GM12892 (cell line): ENCODE data around the gene GEMIN7.
"Not testable (repeated sequence)": the region's sequence is repeated elsewhere in the genome, so short reads cannot be mapped to it uniquely, and the experiment has no call there.

Experiments used
- POLR2A ChIP-seq: IDR thresholded peaks from 2 replicates; pipeline ENCODE4 v1.6.1; 2011; ENCODE audit warnings: low read depth, low read length, control low read depth
- POLR2AphosphoS5 ChIP-seq: IDR thresholded peaks from 2 replicates; pipeline ENCODE4 v1.6.1; 2011; ENCODE audit warnings: low read depth, low read length, control low read depth

GRCh38 chr19:45118591-45119355 lies 39.7 kb downstream of the GEMIN7 start:
- not testable (repeated sequence) for TF ChIP-seq POLR2A, POLR2AphosphoS5
